Stimulated activated naive CD8-positive, alpha-beta T cell treated with anti-CD3 and anti-CD28 coated beads, Interleukin-15, amount 100 ng/mL, for 72 hours (primary cell): Measurements from ENCODE around the gene MYH10.
"Not testable (repeated sequence)": the region's sequence is repeated elsewhere in the genome, so short reads cannot be mapped to it uniquely, and the experiment has no call there.

Source experiments
- ATAC-seq: fragments of 150-1000 bp; cut with Tn5 transposase; 2 replicates; pipeline ENCODE4 v1.10.0; 2021; ENCODE audit warnings: mild to moderate bottlenecking, moderate library complexity
- DNase-seq, 2 donors: peaks; one replicate each; pipeline ENCODE4 v3.0.0; 2021 to 2022
- H3K27ac Mint-ChIP-seq, 2 donors: one replicate each; pipeline ENCODE4 v1.8.0; 2022; ENCODE audit warnings: mild to moderate bottlenecking in 2 of 2, mixed read lengths in 2 of 2, moderate library complexity in 2 of 2
- H3K27me3 Mint-ChIP-seq: one replicate; pipeline ENCODE4 v1.8.0; 2022; ENCODE audit warnings: mixed read lengths
- H3K4me1 Mint-ChIP-seq: one replicate; pipeline ENCODE4 v1.8.0; 2022; ENCODE audit warnings: mild to moderate bottlenecking, mixed read lengths
- H3K4me3 Mint-ChIP-seq, 2 donors: one replicate each; pipeline ENCODE4 v1.8.0; 2022; ENCODE audit warnings: mild to moderate bottlenecking in 2 of 2, mixed read lengths in 2 of 2, moderate library complexity in 1 of 2
- H3K9me3 Mint-ChIP-seq, 2 donors: one replicate each; pipeline ENCODE4 v1.8.0; 2022; ENCODE audit warnings: mixed read lengths in 2 of 2

The MYH10 gene

DNA sequence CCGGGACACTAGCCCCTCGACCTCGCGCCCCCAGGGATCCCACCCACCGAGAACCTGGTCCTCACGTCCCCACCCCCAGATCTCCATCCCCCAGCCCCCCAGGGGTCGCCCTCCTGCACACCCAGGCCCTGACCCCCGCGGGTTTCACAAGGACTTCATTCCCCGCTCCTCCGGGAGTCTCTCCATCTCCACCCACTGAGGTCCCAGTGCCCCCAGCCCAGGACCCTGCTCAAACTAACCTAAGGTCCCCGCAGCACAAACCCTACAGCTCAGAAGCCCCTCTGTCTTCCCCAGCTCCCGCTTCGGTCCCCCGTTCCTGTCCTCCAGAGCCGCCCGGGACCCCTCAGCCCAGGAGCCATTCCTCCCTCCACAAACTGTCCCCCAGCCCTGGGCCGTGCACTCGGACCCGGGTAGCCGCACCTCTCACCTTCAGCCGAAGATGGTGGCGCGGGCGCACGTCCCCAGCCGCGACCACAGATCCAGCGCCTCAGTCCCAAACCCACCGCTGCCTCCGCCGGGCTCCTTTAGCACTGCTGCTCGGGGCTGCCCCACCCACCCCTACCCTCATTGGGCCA lies at the start of gene MYH10:
Gene MYH10, minus strand, starts transcription at position 499 of the 575 bp plus-strand sequence. CDS start 7,479 bp downstream, outside the sequence.
- Mint-ChIP-seq H3K4me3 (peak within 1 kb of the TSS; percentile 98), H3K4me1 (peaks cover 27% of the 10 kb centered on the region), H3K9me3 (no peaks in the 10 kb centered on the region), H3K27ac (peak within 1 kb of the TSS; percentile 91 to 96), H3K27me3 (peaks cover 62% of the 10 kb centered on the region)
- ATAC-seq (no peak), DNase-seq (no peak)

DNA sequence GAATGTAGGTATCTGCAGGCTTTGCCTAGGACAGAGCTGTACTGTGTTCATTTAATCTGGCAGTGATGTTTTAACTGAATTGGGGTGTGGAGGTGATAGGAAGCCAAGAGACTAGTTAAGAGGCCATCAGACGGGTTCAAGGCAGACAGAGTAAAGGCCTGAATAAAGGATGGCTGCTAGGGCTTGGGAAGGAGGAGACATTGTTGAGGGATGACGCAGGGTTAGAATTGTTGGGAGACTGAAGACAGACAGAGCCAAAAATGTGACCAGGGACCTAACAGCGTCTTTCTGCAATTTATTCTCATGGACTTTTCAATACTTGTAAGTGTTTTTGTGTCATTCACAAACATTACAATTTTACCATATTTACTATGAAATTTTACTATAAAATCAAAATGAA lies 48.6 kb upstream of the MYH10 start:
- DNase-seq (no peak), ATAC-seq (no peak)
- H3K27me3 Mint-ChIP-seq: peaks cover 20% of the 10 kb centered on the region
- no peaks in the 10 kb centered on the region for H3K9me3 Mint-ChIP-seq
- no peaks in the 10 kb centered on the region for H3K4me1 Mint-ChIP-seq
- H3K4me3 Mint-ChIP-seq: no peak overlapping the region
- no peak overlapping the region for H3K27ac Mint-ChIP-seq

DNA sequence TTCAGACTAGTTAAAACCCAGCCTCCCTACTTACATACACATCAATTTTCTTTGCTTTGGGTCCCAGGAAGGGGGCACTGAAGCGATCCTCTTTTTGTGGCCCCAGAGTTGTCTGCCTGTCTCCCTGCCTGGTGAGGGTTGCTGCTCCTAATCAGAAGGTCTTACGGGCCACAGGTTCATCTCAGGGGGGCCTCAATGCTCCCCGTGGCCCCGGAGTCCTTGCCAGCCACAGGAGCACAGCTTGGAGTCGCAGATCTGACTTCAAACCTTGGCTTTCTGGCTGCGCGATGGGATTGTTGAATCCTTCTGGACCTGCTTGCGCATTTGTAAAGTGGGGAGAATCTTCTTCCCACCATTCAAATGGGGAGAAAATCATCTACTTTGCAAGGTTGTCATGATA lies 44.8 kb upstream of the MYH10 start:
- ATAC-seq (no peak), DNase-seq (no peak)
- H3K9me3 Mint-ChIP-seq: no peaks in the 10 kb centered on the region
- H3K27me3 Mint-ChIP-seq: peaks cover 17% of the 10 kb centered on the region
- H3K4me1 Mint-ChIP-seq: no peaks in the 10 kb centered on the region
- no peak overlapping the region for H3K4me3 Mint-ChIP-seq
- no peak overlapping the region for H3K27ac Mint-ChIP-seq

DNA sequence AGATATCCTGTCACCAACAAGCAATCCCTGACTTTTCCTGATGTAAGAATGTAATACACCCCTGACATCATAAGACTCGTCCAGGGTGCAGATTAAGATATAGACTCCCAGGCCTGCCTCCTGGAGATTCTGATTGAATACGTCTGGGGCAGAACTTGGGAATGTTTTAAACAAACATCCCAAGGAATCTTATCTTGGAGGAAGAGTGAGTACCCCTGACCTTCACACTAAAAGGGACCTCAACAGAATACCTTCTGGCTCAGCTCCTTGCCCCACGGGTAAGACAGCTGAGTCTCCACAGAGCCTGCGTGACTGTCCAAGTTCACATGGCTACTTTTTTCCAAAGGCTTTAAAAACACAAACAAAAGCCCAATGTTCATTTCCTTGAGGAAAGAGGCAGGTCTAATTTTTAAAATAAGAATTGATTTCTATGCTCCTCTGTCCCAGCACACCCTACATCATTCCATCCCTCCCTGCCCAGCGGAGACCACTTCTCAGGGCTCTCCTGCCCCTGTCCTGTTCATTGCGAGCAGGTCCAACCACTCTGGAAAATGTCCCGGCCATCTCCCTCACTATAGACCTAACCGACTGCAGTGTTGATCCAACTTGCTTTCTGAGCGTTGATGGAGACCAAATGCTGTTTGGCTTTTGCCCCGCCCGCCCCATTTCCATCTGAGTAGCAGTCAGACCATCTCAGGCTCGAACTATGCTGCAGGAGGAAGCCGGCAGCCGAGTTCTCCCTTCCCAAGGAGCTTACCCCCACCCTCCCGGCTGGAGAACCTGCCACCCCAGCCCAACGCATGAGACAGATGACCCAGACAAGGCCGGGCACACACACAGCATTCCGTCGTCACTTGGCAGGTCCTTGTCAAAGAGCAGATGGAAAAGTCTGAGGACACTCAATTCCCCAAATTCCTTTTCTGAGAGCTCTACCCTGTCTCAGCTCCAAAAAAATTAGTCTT lies 44.1 kb upstream of the MYH10 start:
- no peak overlapping the region for H3K27ac Mint-ChIP-seq
- no peaks in the 10 kb centered on the region for H3K9me3 Mint-ChIP-seq
- H3K27me3 Mint-ChIP-seq: peaks cover 10% of the 10 kb centered on the region
- ATAC-seq (no peak), DNase-seq (no peak)
- no peak overlapping the region for H3K4me3 Mint-ChIP-seq
- no peaks in the 10 kb centered on the region for H3K4me1 Mint-ChIP-seq

GRCh38 chr17:8673612-8674011 lies 43.1 kb upstream of the MYH10 start:
- H3K27ac Mint-ChIP-seq: no peak overlapping the region
- DNase-seq (no peak), ATAC-seq (no peak)
- no peaks in the 10 kb centered on the region for H3K4me1 Mint-ChIP-seq
- H3K4me3 Mint-ChIP-seq: no peak overlapping the region
- H3K9me3 Mint-ChIP-seq: no peaks in the 10 kb centered on the region
- H3K27me3 Mint-ChIP-seq: peaks cover 1% of the 10 kb centered on the region

DNA sequence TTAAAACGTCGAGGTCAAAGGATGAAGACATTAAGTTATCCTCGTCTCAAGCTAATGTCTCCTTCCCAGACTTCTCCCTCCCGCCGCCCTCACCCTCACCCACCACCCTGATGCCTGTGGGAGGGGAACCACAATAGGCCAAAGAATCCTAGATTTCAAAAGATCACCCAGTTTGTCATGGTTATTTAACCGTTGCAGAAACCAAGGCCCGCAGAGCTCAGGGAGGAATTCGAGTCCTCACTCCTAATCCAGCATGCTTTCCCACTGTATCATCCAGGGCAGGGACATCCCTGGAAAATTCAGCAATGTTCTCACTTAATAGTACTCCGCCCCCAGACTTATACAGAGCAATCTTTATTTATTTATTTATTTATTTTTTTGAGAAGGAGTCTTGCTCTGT lies 41.8 kb upstream of the MYH10 start:
- no peaks in the 10 kb centered on the region for H3K4me1 Mint-ChIP-seq
- H3K9me3 Mint-ChIP-seq: no peaks in the 10 kb centered on the region
- no peak for ATAC-seq
- no peaks in the 10 kb centered on the region for H3K27me3 Mint-ChIP-seq
- no peak for DNase-seq
- no peak overlapping the region for H3K27ac Mint-ChIP-seq
- H3K4me3 Mint-ChIP-seq: no peak overlapping the region

DNA sequence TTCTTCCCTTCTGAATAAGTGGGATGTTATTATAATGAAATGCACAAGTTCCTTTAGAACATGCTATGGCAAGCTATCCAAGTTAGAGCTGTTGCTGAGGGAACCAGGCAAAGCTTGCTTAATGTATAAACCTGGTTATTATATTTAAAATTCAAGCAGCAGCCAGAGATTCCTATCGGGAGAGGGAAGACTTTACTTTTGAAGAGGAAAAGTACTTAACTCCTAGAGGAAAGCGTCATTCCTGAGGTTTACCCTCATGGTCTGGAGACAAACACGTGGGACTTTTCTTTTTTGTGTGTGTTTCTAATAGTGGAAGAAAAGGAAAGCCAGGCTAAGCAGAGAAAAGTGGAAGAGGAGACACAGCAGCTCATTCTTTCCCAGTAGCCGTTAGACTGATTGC lies 39.9 kb upstream of the MYH10 start:
- Mint-ChIP-seq H3K27ac (no peak overlapping the region), H3K27me3 (peaks cover 5% of the 10 kb centered on the region), H3K4me1 (no peaks in the 10 kb centered on the region), H3K4me3 (no peak overlapping the region), H3K9me3 (no peaks in the 10 kb centered on the region)
- DNase-seq: no peak
- no peak for ATAC-seq

DNA sequence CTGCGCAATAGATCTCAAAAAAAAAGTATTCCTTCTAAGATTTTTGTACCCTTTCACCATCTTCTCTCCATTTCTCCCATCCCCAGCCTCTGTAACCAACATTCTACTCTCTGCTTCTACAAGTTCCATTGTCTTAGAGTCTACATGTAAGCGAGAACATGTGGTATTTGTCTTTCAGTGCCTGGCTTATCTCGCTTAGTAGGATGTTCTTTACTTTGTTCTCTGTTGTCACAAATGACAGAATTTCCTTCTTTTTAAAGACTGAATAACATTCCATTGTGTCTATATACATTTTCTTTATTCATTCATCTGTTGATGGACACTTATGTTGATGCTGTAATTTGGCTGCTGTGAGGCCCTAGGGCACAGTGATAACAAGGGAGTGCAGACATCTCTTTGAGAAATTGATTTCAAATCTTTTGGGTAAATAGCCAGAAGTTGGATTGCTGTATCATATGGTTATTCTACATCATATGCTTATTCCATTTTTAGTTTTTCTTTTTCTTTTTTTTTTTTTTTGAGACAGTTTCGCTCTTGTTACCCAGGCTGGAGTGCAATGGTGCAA lies 37.7 kb upstream of the MYH10 start:
- H3K9me3 Mint-ChIP-seq: no peaks in the 10 kb centered on the region
- no peak for DNase-seq

DNA sequence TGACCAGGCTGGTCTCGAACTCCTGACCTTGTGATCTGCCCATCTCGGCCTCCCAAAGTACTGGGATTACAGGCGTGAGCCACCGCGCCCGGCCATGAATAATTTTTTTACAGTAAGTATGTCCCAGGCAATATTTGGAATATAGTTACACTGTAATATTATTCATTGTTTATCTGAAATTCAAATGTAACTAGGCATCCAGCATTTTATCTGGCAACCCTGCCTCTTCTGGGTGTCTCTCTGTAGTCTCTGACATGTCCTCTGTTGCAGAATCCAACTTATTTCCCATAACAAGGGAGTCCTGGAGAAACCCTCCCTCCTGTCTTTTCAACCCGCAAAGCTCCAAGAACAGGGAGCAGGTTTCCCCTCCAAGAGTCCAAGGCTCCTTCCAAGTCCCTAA lies 36.9 kb upstream of the MYH10 start:
- Mint-ChIP-seq H3K4me1 (no peaks in the 10 kb centered on the region), H3K27ac (no peak overlapping the region), H3K9me3 (no peaks in the 10 kb centered on the region), H3K4me3 (no peak overlapping the region), H3K27me3 (peaks cover 14% of the 10 kb centered on the region)
- no peak for DNase-seq
- ATAC-seq: no peak

More for the DNA sequence above, 37.7 kb upstream of the MYH10 start:
- Mint-ChIP-seq H3K27ac (no peak overlapping the region), H3K27me3 (peaks cover 10% of the 10 kb centered on the region), H3K4me1 (no peaks in the 10 kb centered on the region), H3K4me3 (no peak overlapping the region)
- ATAC-seq: no peak

GRCh38 chr17:8665684-8666083 lies 35.2 kb upstream of the MYH10 start:
- no peak for DNase-seq
- Mint-ChIP-seq H3K27me3 (peaks cover 27% of the 10 kb centered on the region), H3K4me1 (no peaks in the 10 kb centered on the region), H3K27ac (no peak overlapping the region), H3K4me3 (no peak overlapping the region), H3K9me3 (peaks cover 0 to 8% of the 10 kb centered on the region in 2 donors)
- no peak for ATAC-seq

DNA sequence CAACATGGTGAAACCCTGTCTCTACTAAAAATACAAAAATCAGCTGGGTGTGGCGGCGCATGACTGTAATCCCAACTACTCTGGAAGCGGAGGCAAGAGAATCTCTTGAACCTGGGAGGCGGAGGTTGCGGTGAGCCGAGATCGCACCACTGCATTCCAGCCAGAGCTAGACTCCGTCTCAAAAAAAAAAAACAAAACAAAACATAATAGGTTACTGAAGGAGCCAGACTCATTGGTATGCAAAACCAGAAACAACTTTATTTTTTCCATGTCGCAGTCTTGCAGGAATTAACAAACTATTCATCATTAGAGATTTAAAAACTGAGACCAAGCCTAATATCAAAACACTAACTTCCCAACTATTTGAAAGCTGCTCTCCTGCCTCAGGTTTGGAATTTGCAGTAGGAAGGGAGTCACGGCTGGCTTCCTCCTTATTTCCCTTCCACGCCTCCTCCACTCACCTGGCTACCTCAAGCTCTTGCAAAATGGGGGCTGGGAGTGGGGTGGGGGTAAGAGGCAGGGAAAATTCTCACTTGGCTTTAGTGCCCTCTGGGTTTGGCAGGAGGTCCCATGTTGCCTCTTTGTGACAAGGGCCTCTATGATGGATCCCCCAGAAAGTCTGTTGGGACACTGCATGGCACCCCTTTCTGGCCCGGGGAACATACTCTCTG lies 34.1 kb upstream of the MYH10 start:
- ATAC-seq: no peak
- Mint-ChIP-seq H3K27ac (no peak overlapping the region), H3K4me1 (no peaks in the 10 kb centered on the region), H3K27me3 (peaks cover 27% of the 10 kb centered on the region), H3K4me3 (no peak overlapping the region), H3K9me3 (peaks cover 0 to 8% of the 10 kb centered on the region in 2 donors)
- DNase-seq: no peak

DNA sequence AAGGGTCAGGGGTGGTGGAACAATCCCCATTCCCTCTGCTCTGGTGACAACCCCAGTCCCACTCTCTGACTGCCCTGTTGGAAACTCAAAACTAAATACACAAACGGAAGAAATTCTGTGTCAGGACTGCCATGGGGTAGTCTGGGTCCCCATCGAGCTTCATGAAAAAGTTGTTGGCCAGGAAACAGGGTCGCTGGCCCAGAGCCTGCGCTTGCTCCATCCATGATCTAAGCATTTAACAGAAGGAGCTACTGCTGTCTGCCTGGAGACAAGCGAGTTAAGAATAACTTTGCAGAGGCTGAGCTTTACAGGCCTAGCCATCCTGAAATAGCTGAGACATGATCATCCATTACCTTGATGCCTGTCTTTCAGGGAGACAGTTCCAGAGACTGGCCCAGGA lies 32.4 kb upstream of the MYH10 start:
- H3K27me3 Mint-ChIP-seq: peaks cover 27% of the 10 kb centered on the region
- no peak overlapping the region for H3K4me3 Mint-ChIP-seq
- DNase-seq: no peak
- no peak for ATAC-seq
- no peaks in the 10 kb centered on the region for H3K4me1 Mint-ChIP-seq
- H3K9me3 Mint-ChIP-seq: peaks cover 0 to 8% of the 10 kb centered on the region in 2 donors
- H3K27ac Mint-ChIP-seq: no peak overlapping the region

GRCh38 chr17:8662076-8662831 lies 31.7 kb upstream of the MYH10 start:
- H3K4me1 Mint-ChIP-seq: no peaks in the 10 kb centered on the region
- DNase-seq (no peak), ATAC-seq (no peak)
- H3K9me3 Mint-ChIP-seq: peaks cover 6 to 15% of the 10 kb centered on the region in 2 donors
- no peak overlapping the region for H3K27ac Mint-ChIP-seq
- H3K4me3 Mint-ChIP-seq: no peak overlapping the region
- H3K27me3 Mint-ChIP-seq: peaks cover 27% of the 10 kb centered on the region

- DNase-seq, ATAC-seq, H3K27ac Mint-ChIP-seq, H3K4me1 Mint-ChIP-seq, H3K4me3 Mint-ChIP-seq: not testable (repeated sequence)
- peaks cover 25% of the 10 kb centered on the region for H3K27me3 Mint-ChIP-seq
- peaks cover 14 to 27% of the 10 kb centered on the region in 2 donors for H3K9me3 Mint-ChIP-seq
These were observed 30.2 kb upstream of the MYH10 start for GRCh38 chr17:8660709-8661108.

GRCh38 chr17:8659758-8660410 lies 29.4 kb upstream of the MYH10 start:
- DNase-seq: no peak
- peaks cover 17% of the 10 kb centered on the region for H3K27me3 Mint-ChIP-seq
- H3K9me3 Mint-ChIP-seq: peaks cover 14 to 27% of the 10 kb centered on the region in 2 donors
- no peak overlapping the region for H3K27ac Mint-ChIP-seq
- ATAC-seq: no peak
- no peaks in the 10 kb centered on the region for H3K4me1 Mint-ChIP-seq
- H3K4me3 Mint-ChIP-seq: no peak overlapping the region
